Common myeloid progenitor, CD34-positive (primary cell): ENCODE measurements around the gene DOCK4.

ENCODE experiments used
- CTCF ChIA-PET: fragments of 350-600 bp; sonication (Branson Sonifier 250); formaldehyde crosslinking; loops from one replicate; lab custom pipeline; 2021; ENCODE audit warnings: antibody characterized with exemption; lab: Charles Lee
- POLR2A ChIA-PET: fragments of 350-600 bp; sonication (Branson Sonifier 250); formaldehyde crosslinking; loops from one replicate; lab custom pipeline; 2021; ENCODE audit warnings: antibody characterized with exemption; lab: Charles Lee
- DNase-seq, 3 donors: peaks; one replicate each; pipeline versions ENCODE4 v3.0.0 to v3.0.0-alpha.2; 2013
- H3K27ac ChIP-seq, 2 experiments: 1 replicate in 1 of 2; 2 replicates in 1 of 2; pipeline ENCODE4 v1.7.0; 2013; ENCODE audit warnings: inconsistent platforms in 2 of 2, low read length in 2 of 2, mild to moderate bottlenecking in 2 of 2, low read depth in 1 of 2, moderate library complexity in 1 of 2; ENCODE audit not compliant: severe bottlenecking in 2 of 2, insufficient read depth in 1 of 2, poor library complexity in 1 of 2
- H3K27me3 ChIP-seq, 5 experiments: replicated peaks in 2 of 5; 1 replicate in 3 of 5; 2 replicates in 2 of 5; pipeline versions ENCODE4 v1.6.1 to v1.7.0; 2013; ENCODE audit warnings: low read length in 4 of 5, mild to moderate bottlenecking in 2 of 5, moderate library complexity in 2 of 5, inconsistent platforms in 1 of 5; ENCODE audit not compliant: insufficient read depth in 5 of 5, control insufficient read depth in 4 of 5
- H3K36me3 ChIP-seq, 4 experiments: 1 replicate in 2 of 4; 2 replicates in 2 of 4; pipeline versions ENCODE4 v1.6.1 to v1.7.0; 2013; ENCODE audit warnings: low read length in 3 of 4, control low read depth in 1 of 4, mild to moderate bottlenecking in 1 of 4; ENCODE audit not compliant: control insufficient read depth in 4 of 4, insufficient read depth in 4 of 4
- H3K4me1 ChIP-seq, 4 experiments: 1 replicate in 3 of 4; 2 replicates in 1 of 4; pipeline versions ENCODE4 v1.6.1 to v1.7.1; 2013; ENCODE audit warnings: low read length in 3 of 4, mild to moderate bottlenecking in 3 of 4, control low read depth in 1 of 4, inconsistent platforms in 1 of 4, moderate library complexity in 1 of 4; ENCODE audit not compliant: control insufficient read depth in 4 of 4, insufficient read depth in 4 of 4; ENCODE audit errors: control extremely low read depth in 1 of 4
- H3K4me3 ChIP-seq, 7 experiments: 1 replicate in 4 of 7; 2 replicates in 3 of 7; pipeline versions ENCODE4 v1.5.1 to v1.7.0; 2013; ENCODE audit warnings: mild to moderate bottlenecking in 7 of 7, low read length in 6 of 7, moderate library complexity in 6 of 7, inconsistent platforms in 2 of 7, low read depth in 2 of 7, control low read depth in 1 of 7; ENCODE audit not compliant: insufficient read depth in 4 of 7, control insufficient read depth in 1 of 7; ENCODE audit errors: extremely low read depth in 1 of 7
- H3K9me3 ChIP-seq, 5 experiments: 1 replicate in 4 of 5; 2 replicates in 1 of 5; pipeline versions ENCODE4 v1.6.1 to v1.7.1; 2013; ENCODE audit warnings: low read length in 4 of 5, mild to moderate bottlenecking in 2 of 5, inconsistent platforms in 1 of 5, low read depth in 1 of 5, moderate library complexity in 1 of 5; ENCODE audit not compliant: control insufficient read depth in 4 of 5, insufficient read depth in 2 of 5; ENCODE audit errors: control extremely low read depth in 1 of 5
- WGBS: methylation state at CpG from one replicate; pipeline ENCODE4 v1.1.5; 2013; ENCODE audit not compliant: insufficient coverage; 5-methylcytosine and 5-hydroxymethylcytosine counted together

DOCK4 gene

GRCh38 chr7:111750878-111751277 lies 455.3 kb downstream of the DOCK4 start:
- CTCF ChIA-PET = interaction anchor here (1.2 kb wide), 1 partner anchor 10 kb away, joined by 3 read pairs; no protein-coding TSS in a partner anchor
- WGBS = no CpG with 5 or more reads among the region's 2 CpGs
- no peaks in the 10 kb centered on the region for H3K27me3 ChIP-seq

GRCh38 chr7:111750228-111750627 lies 456.0 kb downstream of the DOCK4 start:
- H3K36me3 ChIP-seq = no peaks in the 10 kb centered on the region
- peaks cover 0 to 3% (median 0%) of the 10 kb centered on the region in 5 experiments for H3K9me3 ChIP-seq
- DNase-seq = no peak
- POLR2A ChIA-PET = no interaction called here
- no peak overlapping the region for H3K27ac ChIP-seq
- no peaks in the 10 kb centered on the region for H3K4me1 ChIP-seq
- CTCF ChIA-PET = interaction anchor here (1.2 kb wide), 1 partner anchor 11 kb away, joined by 3 read pairs; no protein-coding TSS in a partner anchor
- no peak overlapping the region for H3K4me3 ChIP-seq
- WGBS = 93% methylated on average over 3 of the region's 4 CpGs
- no peaks in the 10 kb centered on the region for H3K27me3 ChIP-seq

More at GRCh38 chr7:111750878-111751277, 455.3 kb downstream of the DOCK4 start:
- Histone ChIP-seq H3K4me3 (no peak overlapping the region), H3K27ac (no peak overlapping the region), H3K4me1 (no peaks in the 10 kb centered on the region), H3K36me3 (no peaks in the 10 kb centered on the region), H3K9me3 (peaks cover 0 to 3% (median 0%) of the 10 kb centered on the region in 5 experiments)
- no peak for DNase-seq
- POLR2A ChIA-PET = no interaction called here

- ChIA-PET POLR2A (no interaction called here), CTCF (no interaction called here)
- Histone ChIP-seq H3K9me3 (peaks cover 0 to 3% (median 0%) of the 10 kb centered on the region in 5 experiments), H3K36me3 (no peaks in the 10 kb centered on the region), H3K4me3 (no peak overlapping the region), H3K27ac (no peak overlapping the region), H3K4me1 (peaks cover 0 to 5% (median 0%) of the 10 kb centered on the region in 4 experiments), H3K27me3 (no peaks in the 10 kb centered on the region)
- no peak for DNase-seq
- WGBS = no CpG with 5 or more reads among the region's 2 CpGs
Observed at GRCh38 chr7:111749625-111750024, 456.6 kb downstream of the DOCK4 start.

GRCh38 chr7:111747718-111748117 lies 458.5 kb downstream of the DOCK4 start:
- Histone ChIP-seq H3K27ac (no peak overlapping the region), H3K4me3 (no peak overlapping the region), H3K36me3 (no peaks in the 10 kb centered on the region), H3K4me1 (peaks cover 0 to 5% (median 0%) of the 10 kb centered on the region in 4 experiments), H3K27me3 (no peaks in the 10 kb centered on the region), H3K9me3 (peaks cover 0 to 3% (median 0%) of the 10 kb centered on the region in 5 experiments)
- ChIA-PET POLR2A (no interaction called here), CTCF (no interaction called here)
- DNase-seq = no peak

- ChIA-PET CTCF (interaction anchor here (0.9 kb wide), 1 partner anchor 11 kb away, joined by 3 read pairs; no protein-coding TSS in a partner anchor), POLR2A (no interaction called here)
- Histone ChIP-seq H3K4me1 (peaks cover 0 to 5% (median 0%) of the 10 kb centered on the region in 4 experiments), H3K27ac (no peak overlapping the region), H3K27me3 (no peaks in the 10 kb centered on the region), H3K4me3 (no peak overlapping the region), H3K36me3 (no peaks in the 10 kb centered on the region), H3K9me3 (peaks cover 0 to 3% (median 0%) of the 10 kb centered on the region in 5 experiments)
- no peak for DNase-seq
- WGBS = 100% methylated on average over 3 of the region's 4 CpGs
Observed at GRCh38 chr7:111746950-111747349, 459.2 kb downstream of the DOCK4 start.

- Histone ChIP-seq H3K4me1 (peaks cover 0 to 5% (median 0%) of the 10 kb centered on the region in 4 experiments), H3K4me3 (no peak overlapping the region), H3K27ac (no peak overlapping the region), H3K9me3 (peaks cover 0 to 2% (median 0%) of the 10 kb centered on the region in 5 experiments), H3K27me3 (no peaks in the 10 kb centered on the region), H3K36me3 (no peaks in the 10 kb centered on the region)
- no peak for DNase-seq
- WGBS = 88% methylated on average over 1 of the region's 2 CpGs
- ChIA-PET CTCF (interaction anchor here (1.2 to 6.8 kb wide), 3 partner anchors 9 to 110 kb away, joined by 6 to 46 read pairs (median 6); no protein-coding TSS in a partner anchor), POLR2A (no interaction called here)
Observed at GRCh38 chr7:111744501-111745155, 461.6 kb downstream of the DOCK4 start.

- H3K4me3 ChIP-seq = no peak overlapping the region
- ChIA-PET POLR2A (interaction anchor here (1.1 kb wide), 1 partner anchor 638 kb away, joined by 3 read pairs; no protein-coding TSS in a partner anchor), CTCF (interaction anchor here (1.2 to 6.8 kb wide), 5 partner anchors 10 to 111 kb away, joined by 6 to 46 read pairs (median 6); no protein-coding TSS in a partner anchor)
- 96% methylated on average over 4 of the region's 7 CpGs for WGBS
- no peaks in the 10 kb centered on the region for H3K9me3 ChIP-seq
- H3K27ac ChIP-seq = no peak overlapping the region
- no peaks in the 10 kb centered on the region for H3K36me3 ChIP-seq
- DNase-seq = no peak
- H3K4me1 ChIP-seq = peaks cover 0 to 5% (median 0%) of the 10 kb centered on the region in 4 experiments
- no peaks in the 10 kb centered on the region for H3K27me3 ChIP-seq
Observed at GRCh38 chr7:111743244-111743847, 462.9 kb downstream of the DOCK4 start.
